ENCODE results near the gene CCDC28B.
"Not testable (repeated sequence)": the region's sequence is repeated elsewhere in the genome, so short reads cannot be mapped to it uniquely, and the experiment has no call there.

The CCDC28B gene

GRCh38 chr1:32200226-32201010 lies at the start of gene CCDC28B:
Gene CCDC28B, plus strand, starts transcription at chr1:32200595. Its CDS starts 1,341 bp downstream, at chr1:32201936.
- H3K9me3 Mint-ChIP-seq = no peaks in the 10 kb centered on the region
- peak; percentile 72 for DNase-seq
- peak within 1 kb of the TSS; percentile 84 for H3K27ac Mint-ChIP-seq
- H3K4me3 Mint-ChIP-seq = peak within 1 kb of the TSS; percentile 74
- H3K27me3 Mint-ChIP-seq = no peaks in the 10 kb centered on the region
- peaks cover 61% of the 10 kb centered on the region for H3K4me1 Mint-ChIP-seq
- ATAC-seq = peak; percentile 53
- H3K36me3 Mint-ChIP-seq (ENCODE audit: low read depth) = peaks cover 23% of the 10 kb centered on the region

GRCh38 chr1:32150847-32151246 lies 49.5 kb upstream of the CCDC28B start:
- Mint-ChIP-seq H3K9me3 (peaks cover 4% of the 10 kb centered on the region), H3K36me3 (ENCODE audit: low read depth) (peaks cover 22% of the 10 kb centered on the region), H3K4me1 (peaks cover 12% of the 10 kb centered on the region), H3K27me3 (no peaks in the 10 kb centered on the region), H3K4me3 (no peak overlapping the region), H3K27ac (no peak overlapping the region)
- DNase-seq (no peak), ATAC-seq (no peak)

GRCh38 chr1:32151319-32151787 lies 49.0 kb upstream of the CCDC28B start:
- Mint-ChIP-seq H3K9me3 (peaks cover 4% of the 10 kb centered on the region), H3K4me3 (no peak overlapping the region), H3K27ac (no peak overlapping the region), H3K27me3 (no peaks in the 10 kb centered on the region), H3K36me3 (ENCODE audit: low read depth) (peaks cover 27% of the 10 kb centered on the region), H3K4me1 (peaks cover 9% of the 10 kb centered on the region)
- DNase-seq = no peak
- no peak for ATAC-seq

- Mint-ChIP-seq H3K4me3 (no peak overlapping the region), H3K27ac (peak overlapping the region; percentile 11), H3K4me1 (peaks cover 4% of the 10 kb centered on the region), H3K27me3 (no peaks in the 10 kb centered on the region), H3K36me3 (ENCODE audit: low read depth) (peaks cover 51% of the 10 kb centered on the region), H3K9me3 (no peaks in the 10 kb centered on the region)
- no peak for DNase-seq
- ATAC-seq = peak; percentile 91
Measured at GRCh38 chr1:32159189-32159588, 41.2 kb upstream of the CCDC28B start.

GRCh38 chr1:32163405-32163804 lies 37.0 kb upstream of the CCDC28B start:
- Mint-ChIP-seq H3K9me3 (no peaks in the 10 kb centered on the region), H3K27ac (no peak overlapping the region), H3K4me3 (no peak overlapping the region), H3K27me3 (no peaks in the 10 kb centered on the region), H3K4me1 (peaks cover 4% of the 10 kb centered on the region), H3K36me3 (ENCODE audit: low read depth) (peaks cover 45% of the 10 kb centered on the region)
- no peak for DNase-seq
- ATAC-seq = no peak

DNA sequence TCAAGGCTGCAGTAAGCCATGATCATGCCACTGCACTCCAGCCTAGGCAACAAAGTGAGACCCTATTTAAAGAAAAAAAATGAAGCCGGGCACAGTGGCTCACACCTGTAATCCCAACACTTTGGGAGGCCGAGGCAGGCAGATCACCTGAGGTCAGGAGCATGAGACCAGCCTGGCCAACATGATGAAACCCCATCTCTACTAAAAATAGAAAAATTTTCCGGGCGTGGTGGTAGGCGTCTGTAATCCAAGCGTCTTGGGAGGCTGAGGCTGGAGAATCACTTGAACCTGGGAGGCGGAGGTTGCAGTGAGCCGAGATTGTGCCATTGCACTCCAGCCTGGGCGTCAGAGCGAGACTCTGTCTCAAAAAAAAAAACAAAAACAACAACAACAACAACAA lies 34.8 kb upstream of the CCDC28B start:
- not testable (repeated sequence) for DNase-seq
- H3K36me3 Mint-ChIP-seq (ENCODE audit: low read depth) = peaks cover 48% of the 10 kb centered on the region

DNA sequence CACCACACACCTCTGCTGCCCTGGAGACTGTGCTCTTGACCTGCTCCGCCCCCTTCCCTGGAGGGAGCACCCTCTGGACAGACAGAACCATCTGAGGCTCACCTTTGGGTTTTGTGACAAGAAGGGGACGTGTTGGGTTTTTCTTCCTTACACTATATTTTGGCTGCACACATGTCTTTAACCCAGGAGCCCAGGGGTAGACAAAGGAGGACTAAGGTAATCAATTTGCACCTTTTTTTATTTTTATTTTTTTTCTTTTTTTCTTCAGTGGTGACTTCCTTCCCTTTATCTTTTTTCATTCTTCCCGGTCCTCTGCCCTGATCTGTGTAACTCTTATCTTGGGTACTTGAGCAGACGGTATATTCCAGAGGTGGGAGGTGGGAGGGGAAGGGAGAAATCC lies 29.4 kb upstream of the CCDC28B start:
- DNase-seq (no peak), ATAC-seq (no peak)
- Mint-ChIP-seq H3K27me3 (no peaks in the 10 kb centered on the region), H3K27ac (no peak overlapping the region), H3K9me3 (no peaks in the 10 kb centered on the region), H3K4me3 (no peak overlapping the region), H3K36me3 (ENCODE audit: low read depth) (peaks cover 55% of the 10 kb centered on the region), H3K4me1 (peaks cover 6% of the 10 kb centered on the region)

More for the DNA sequence above, 34.8 kb upstream of the CCDC28B start:
- not testable (repeated sequence) for H3K4me1 Mint-ChIP-seq, H3K4me3 Mint-ChIP-seq, H3K27me3 Mint-ChIP-seq, ATAC-seq, H3K9me3 Mint-ChIP-seq, H3K27ac Mint-ChIP-seq

GRCh38 chr1:32172621-32173245 lies 27.7 kb upstream of the CCDC28B start:
- Mint-ChIP-seq H3K27me3 (no peaks in the 10 kb centered on the region), H3K4me3 (no peak overlapping the region), H3K9me3 (no peaks in the 10 kb centered on the region), H3K4me1 (peaks cover 6% of the 10 kb centered on the region), H3K27ac (no peak overlapping the region), H3K36me3 (ENCODE audit: low read depth) (peaks cover 47% of the 10 kb centered on the region)
- ATAC-seq = no peak
- no peak for DNase-seq

- Mint-ChIP-seq H3K36me3 (ENCODE audit: low read depth) (peaks cover 33% of the 10 kb centered on the region), H3K27me3 (no peaks in the 10 kb centered on the region), H3K27ac (peak overlapping the region; percentile 98), H3K9me3 (no peaks in the 10 kb centered on the region), H3K4me3 (peak overlapping the region; percentile 94), H3K4me1 (peaks cover 45% of the 10 kb centered on the region)
- ATAC-seq (no peak), DNase-seq (no peak)
Measured at GRCh38 chr1:32178380-32179192, 21.8 kb upstream of the CCDC28B start.

DNA sequence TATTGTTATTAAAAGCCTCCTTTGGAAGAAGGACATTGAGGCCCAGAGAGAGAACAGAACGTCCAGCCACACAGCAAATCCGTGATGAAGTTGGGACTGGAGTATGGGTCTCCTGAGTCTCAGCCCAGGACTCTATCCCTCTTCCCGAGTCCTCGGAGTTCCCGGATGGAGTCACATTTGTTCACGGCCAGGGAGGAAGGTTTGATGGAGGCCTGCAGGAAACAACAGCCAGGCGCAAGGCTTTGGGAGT lies 21.3 kb upstream of the CCDC28B start:
- H3K4me3 Mint-ChIP-seq = peak overlapping the region; percentile 94
- peaks cover 37% of the 10 kb centered on the region for H3K36me3 Mint-ChIP-seq (ENCODE audit: low read depth)
- DNase-seq (no peak), ATAC-seq (no peak)
- H3K27ac Mint-ChIP-seq = peak overlapping the region; percentile 98
- H3K4me1 Mint-ChIP-seq = peaks cover 50% of the 10 kb centered on the region
- no peaks in the 10 kb centered on the region for H3K27me3 Mint-ChIP-seq
- no peaks in the 10 kb centered on the region for H3K9me3 Mint-ChIP-seq

DNA sequence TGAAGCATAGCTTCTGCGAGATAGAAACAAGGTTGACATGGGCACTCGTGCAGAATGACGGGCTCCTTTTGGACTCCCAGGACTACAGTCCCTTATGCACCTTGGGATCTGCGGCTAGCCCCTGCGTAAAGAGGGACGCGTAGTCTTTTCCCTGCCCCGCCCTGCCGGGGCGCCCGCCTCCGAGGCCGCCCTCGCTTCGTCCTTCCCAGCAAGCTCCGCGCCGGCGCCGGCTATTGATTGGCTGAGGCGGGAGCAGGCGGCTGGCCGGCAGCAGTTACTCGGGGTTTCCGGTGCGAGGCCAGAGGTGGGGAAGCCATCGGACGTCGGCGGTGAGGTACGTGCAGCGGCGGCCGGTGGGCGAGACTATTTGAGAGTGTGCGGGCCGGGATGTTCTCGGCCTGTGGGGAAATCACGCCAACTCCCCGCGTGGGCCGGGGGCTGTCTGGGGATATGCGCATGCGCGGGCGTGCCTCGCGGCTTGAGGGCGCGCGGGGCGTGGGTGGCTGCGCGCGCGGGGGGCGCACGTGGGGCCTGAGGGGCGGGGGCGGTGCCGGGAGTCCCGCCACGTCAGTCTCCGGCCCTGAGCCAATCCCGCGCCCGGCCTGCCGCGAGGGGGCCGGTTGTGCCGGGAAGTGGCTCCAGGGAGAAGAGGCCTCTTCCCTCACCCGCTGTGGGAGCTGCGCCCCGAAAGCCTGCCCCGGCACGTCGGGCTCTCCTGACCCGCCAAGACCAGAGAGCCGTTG lies 20.8 kb upstream of the CCDC28B start, which contains the start of gene TXLNA:
TSS of gene TXLNA (plus strand) at position 233 of the 743 bp plus-strand sequence. CDS start 671 bp downstream, outside the sequence.
- DNase-seq (peak; percentile 93), ATAC-seq (peak; percentile 87)
- Mint-ChIP-seq H3K36me3 (ENCODE audit: low read depth) (peaks cover 38% of the 10 kb centered on the region), H3K4me3 (peak within 1 kb of the TSS; percentile 94), H3K27ac (peak within 1 kb of the TSS; percentile 98), H3K27me3 (no peaks in the 10 kb centered on the region), H3K9me3 (no peaks in the 10 kb centered on the region), H3K4me1 (peaks cover 55% of the 10 kb centered on the region)

DNA sequence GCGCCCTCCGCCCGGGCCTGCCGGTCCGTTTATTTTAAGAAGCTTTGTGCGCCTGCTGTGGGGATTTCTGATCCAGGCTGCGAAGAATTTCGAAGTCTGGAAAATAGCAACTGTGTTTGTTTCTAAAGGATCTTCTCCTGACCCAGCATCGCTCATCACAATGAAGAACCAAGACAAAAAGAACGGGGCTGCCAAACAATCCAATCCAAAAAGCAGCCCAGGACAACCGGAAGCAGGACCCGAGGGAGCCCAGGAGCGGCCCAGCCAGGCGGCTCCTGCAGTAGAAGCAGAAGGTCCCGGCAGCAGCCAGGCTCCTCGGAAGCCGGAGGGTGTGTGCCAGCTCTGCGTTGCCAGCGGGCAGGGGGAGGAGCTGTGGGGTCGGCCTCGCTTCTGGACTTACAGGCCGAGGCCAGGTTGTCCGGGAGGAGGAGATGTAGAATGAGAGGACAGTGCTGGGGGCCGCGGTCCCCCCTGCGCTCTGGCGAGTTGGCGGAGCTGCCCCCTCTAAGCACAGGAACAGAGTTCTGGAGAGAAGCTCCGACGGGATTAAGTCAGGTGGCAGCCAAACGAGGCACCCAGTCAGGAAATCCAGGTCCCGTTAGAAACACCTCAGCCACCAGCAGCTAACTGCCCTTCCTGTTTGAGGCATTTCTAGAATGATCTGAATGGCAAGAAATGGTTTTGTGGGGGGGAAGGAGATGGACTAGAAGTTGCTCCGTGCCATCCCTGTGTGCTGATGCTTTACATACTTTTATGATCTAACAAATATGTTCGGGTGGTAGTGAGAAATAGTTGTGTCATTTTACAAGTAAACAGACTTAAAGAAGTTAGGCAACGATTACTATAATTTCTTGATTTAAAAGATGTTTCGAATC lies 20.0 kb upstream of the CCDC28B start:
- H3K27ac Mint-ChIP-seq = peak overlapping the region; percentile 98

DNA sequence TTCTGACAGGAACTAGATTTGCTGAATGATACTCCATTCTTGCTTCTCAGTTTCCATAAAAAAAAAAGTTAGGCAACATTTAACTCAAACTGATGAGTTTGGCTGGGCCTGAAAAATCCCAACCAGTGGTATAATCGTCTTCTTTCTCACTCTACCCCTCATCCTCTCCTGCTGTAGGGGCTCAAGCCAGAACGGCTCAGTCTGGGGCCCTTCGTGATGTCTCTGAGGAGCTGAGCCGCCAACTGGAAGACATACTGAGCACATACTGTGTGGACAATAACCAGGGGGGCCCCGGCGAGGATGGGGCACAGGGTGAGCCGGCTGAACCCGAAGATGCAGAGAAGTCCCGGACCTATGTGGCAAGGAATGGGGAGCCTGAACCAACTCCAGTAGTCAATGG lies 19.3 kb upstream of the CCDC28B start:
- H3K27ac Mint-ChIP-seq = peak overlapping the region; percentile 98
- peaks cover 45% of the 10 kb centered on the region for H3K36me3 Mint-ChIP-seq (ENCODE audit: low read depth)
- no peaks in the 10 kb centered on the region for H3K9me3 Mint-ChIP-seq
- peak overlapping the region; percentile 94 for H3K4me3 Mint-ChIP-seq
- peaks cover 66% of the 10 kb centered on the region for H3K4me1 Mint-ChIP-seq
- H3K27me3 Mint-ChIP-seq = no peaks in the 10 kb centered on the region
- no peak for ATAC-seq
- DNase-seq = no peak

More for the DNA sequence above, 20.0 kb upstream of the CCDC28B start:
- Mint-ChIP-seq H3K4me1 (peaks cover 61% of the 10 kb centered on the region), H3K9me3 (no peaks in the 10 kb centered on the region), H3K4me3 (peak overlapping the region; percentile 94), H3K27me3 (no peaks in the 10 kb centered on the region), H3K36me3 (ENCODE audit: low read depth) (peaks cover 43% of the 10 kb centered on the region)
- DNase-seq = peak; percentile 48
- peak; percentile 21 for ATAC-seq

Measured in activated naive CD8-positive, alpha-beta T cell treated with anti-CD3 and anti-CD28 coated beads, Interleukin-2, amount 50 U/mL, for 24 hours (primary cell).